Keratinocyte (primary cell): ENCODE data around the gene GRN.
A peak's percentile ranks its signal among the peaks of the same experiment; 100 is the strongest.

Experiments used
- CTCF ChIP-seq, 3 experiments: IDR thresholded peaks in 1 of 3; conservative IDR thresholded peaks in 1 of 3; optimal IDR thresholded peaks in 1 of 3; 2 replicates in 2 of 3; 3 replicates in 1 of 3; pipeline versions ENCODE3 to v1.5.1; 2011; ENCODE audit warnings: low read length in 3 of 3, mild to moderate bottlenecking in 3 of 3, moderate library complexity in 2 of 3, control low read depth in 1 of 3, inconsistent platforms in 1 of 3; ENCODE audit not compliant: insufficient read depth in 2 of 3; ENCODE audit errors: extremely low read depth in 1 of 3
- EZH2 ChIP-seq: IDR thresholded peaks from one replicate; pipeline ENCODE4 v1.6.1; 2012; ENCODE audit warnings: inconsistent platforms, mild to moderate bottlenecking, low read length, moderate library complexity

- TF ChIP-seq EZH2 (no peak), CTCF (optimal IDR thresholded peaks at IDR 0.05 in 1 of 3, IDR thresholded peaks at IDR 0.05 in 1 of 3, conservative IDR thresholded peaks at IDR 0.05 in 1 of 3; ENCODE audit: extremely low read depth in 1 of 3, insufficient read depth in 2 of 3, low read length in 3 of 3) (peak in 1 of 3 experiments; percentile 20)
Observed at GRCh38 chr17:44356241-44356640, 11.1 kb downstream of the GRN start.
